ENCODE results near the gene VLDLR. TPM values are rescaled to one million over a fixed set of nuclear protein-coding genes. Genes with fewer than 3 reads are reported as not detected.

Gene VLDLR
- total RNA-seq, 4 donors from 2014 or later = 12.4 to 20.2 (median 15.7) TPM

DNA sequence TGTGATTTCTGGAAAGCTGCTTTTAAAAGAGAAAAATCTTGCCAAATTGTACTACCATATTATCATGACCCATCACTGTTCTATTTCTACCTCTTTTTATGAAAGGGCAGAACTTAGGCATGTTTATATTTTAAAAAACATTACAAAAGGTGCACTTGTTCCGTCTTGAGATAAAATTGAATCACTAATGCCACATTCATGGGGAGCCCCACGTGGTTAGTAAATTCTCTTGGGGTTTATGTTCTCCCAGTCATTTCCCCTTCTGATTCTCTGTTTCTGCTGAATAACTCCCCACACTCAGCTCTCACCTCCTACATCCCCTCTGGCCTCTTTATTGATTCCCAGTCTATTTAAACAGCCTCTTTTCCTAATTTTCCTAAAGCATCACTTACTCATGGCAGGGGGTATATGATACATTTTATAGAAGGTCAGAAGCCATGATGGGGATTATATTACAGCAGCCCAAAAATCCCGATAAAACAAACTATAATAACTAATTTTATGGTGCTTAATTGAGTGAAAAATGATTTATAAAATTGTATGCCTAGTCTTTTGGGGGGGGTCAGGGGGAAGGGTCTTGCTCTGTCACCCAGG is 19.7 kb upstream of the VLDLR start:
- H3K9me3 ChIP-seq = no peaks in the 10 kb centered on the region
- TF ChIP-seq POLR2A (IDR thresholded peaks at IDR 0.05) = no peak
- TF ChIP-seq, protein P1, sequence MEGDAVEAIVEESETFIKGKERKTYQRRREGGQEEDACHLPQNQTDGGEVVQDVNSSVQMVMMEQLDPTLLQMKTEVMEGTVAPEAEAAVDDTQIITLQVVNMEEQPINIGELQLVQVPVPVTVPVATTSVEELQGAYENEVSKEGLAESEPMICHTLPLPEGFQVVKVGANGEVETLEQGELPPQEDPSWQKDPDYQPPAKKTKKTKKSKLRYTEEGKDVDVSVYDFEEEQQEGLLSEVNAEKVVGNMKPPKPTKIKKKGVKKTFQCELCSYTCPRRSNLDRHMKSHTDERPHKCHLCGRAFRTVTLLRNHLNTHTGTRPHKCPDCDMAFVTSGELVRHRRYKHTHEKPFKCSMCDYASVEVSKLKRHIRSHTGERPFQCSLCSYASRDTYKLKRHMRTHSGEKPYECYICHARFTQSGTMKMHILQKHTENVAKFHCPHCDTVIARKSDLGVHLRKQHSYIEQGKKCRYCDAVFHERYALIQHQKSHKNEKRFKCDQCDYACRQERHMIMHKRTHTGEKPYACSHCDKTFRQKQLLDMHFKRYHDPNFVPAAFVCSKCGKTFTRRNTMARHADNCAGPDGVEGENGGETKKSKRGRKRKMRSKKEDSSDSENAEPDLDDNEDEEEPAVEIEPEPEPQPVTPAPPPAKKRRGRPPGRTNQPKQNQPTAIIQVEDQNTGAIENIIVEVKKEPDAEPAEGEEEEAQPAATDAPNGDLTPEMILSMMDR (IDR thresholded peaks at IDR 0.05) = no peak
- no peak overlapping the region for H3K4me3 ChIP-seq
- H3K36me3 ChIP-seq = no peaks in the 10 kb centered on the region
- H3K27ac ChIP-seq = no peak overlapping the region
- no peak for DNase-seq
- H3K27me3 ChIP-seq = no peaks in the 10 kb centered on the region
- WGBS, 2 donors = 58 to 63% methylated on average over 3 of the region's 3 CpGs
- intact Hi-C loops (cut with DNase I) = no loop called here
- H3K4me1 ChIP-seq = no peaks in the 10 kb centered on the region

DNA sequence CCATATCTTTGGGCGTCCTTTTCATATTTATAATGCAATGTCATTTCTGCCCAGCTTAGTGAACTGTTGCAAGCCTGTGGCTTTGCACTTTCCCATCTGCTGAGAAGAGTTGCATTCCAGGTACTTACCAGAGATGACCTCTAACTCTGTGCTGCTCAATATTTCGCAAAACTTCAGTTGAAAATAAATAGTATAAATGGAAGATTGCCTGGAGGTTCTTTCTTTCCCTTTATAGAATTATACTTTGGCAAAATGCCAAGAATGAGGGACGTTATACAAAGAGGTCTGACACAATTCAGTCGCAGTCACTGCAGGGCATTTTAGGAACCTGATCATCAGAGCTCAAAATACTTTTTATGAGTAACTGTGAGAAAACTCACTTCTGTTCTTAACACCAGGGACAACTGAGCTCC is 18.9 kb upstream of the VLDLR start:
- H3K9me3 ChIP-seq = no peaks in the 10 kb centered on the region
- no peaks in the 10 kb centered on the region for H3K4me1 ChIP-seq
- DNase-seq = no peak
- H3K36me3 ChIP-seq = no peaks in the 10 kb centered on the region
- no peaks in the 10 kb centered on the region for H3K27me3 ChIP-seq
- H3K4me3 ChIP-seq = no peak overlapping the region
- no peak overlapping the region for H3K27ac ChIP-seq
- WGBS, 2 donors = 15 to 20% methylated on average over 4 of the region's 4 CpGs
- TF ChIP-seq, protein P1 (IDR thresholded peaks at IDR 0.05) = no peak
- TF ChIP-seq POLR2A (IDR thresholded peaks at IDR 0.05) = no peak
- intact Hi-C loops (cut with DNase I) = no loop called here

DNA sequence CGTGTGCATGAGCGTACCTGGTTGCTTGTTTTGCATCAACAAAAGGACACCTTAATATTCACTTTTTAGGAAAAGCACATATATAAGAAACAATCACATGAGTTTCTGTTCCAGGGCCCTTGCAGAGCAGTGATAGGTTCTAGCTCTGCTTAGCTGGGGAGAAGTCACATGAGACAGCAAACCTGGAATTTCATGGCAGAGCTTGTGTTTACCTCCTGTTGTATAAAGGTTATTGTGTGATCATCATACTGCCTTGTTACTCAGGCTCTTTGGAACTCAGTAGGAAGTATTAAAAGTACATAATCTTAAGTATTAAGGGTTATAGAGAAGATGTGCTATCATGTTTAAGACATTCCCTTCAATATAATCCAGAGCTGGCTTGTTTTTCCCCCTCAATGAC is 18.0 kb upstream of the VLDLR start:
- no peak for DNase-seq
- H3K4me3 ChIP-seq = no peak overlapping the region

DNA sequence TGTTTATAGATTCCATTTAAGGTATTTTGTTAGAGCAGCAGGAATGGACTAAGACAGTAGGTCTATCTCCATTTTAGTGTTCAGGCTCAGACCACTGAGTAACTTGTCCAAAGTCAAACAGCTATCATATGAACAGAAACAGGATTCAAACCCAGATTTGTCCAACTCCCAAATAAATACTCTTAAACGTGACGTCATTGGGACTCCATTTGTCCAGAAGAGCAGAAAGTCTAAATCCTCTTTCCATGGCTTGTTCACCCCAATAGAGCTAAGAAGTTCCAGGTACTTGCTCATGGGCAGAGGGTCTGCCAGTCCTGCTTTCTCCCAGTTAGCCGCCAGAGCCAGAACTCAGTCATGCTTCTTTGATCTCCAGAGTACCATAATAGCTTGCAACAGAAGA is 16.3 kb upstream of the VLDLR start:
- intact Hi-C loops (cut with DNase I) = no loop called here
- WGBS, 2 donors = 82 to 97% methylated on average over 2 to 3 of the region's 3 CpGs
- no peaks in the 10 kb centered on the region for H3K36me3 ChIP-seq
- no peaks in the 10 kb centered on the region for H3K4me1 ChIP-seq
- no peak overlapping the region for H3K27ac ChIP-seq
- no peak for DNase-seq
- no peak overlapping the region for H3K4me3 ChIP-seq
- H3K9me3 ChIP-seq = no peaks in the 10 kb centered on the region
- TF ChIP-seq, protein P1 (IDR thresholded peaks at IDR 0.05) = no peak
- no peak for TF ChIP-seq POLR2A (IDR thresholded peaks at IDR 0.05)
- no peaks in the 10 kb centered on the region for H3K27me3 ChIP-seq

More for the DNA sequence above, 18.0 kb upstream of the VLDLR start:
- no peaks in the 10 kb centered on the region for H3K36me3 ChIP-seq
- 76 to 85% methylated on average over 2 of the region's 2 CpGs for WGBS, 2 donors
- intact Hi-C loops (cut with DNase I) = no loop called here
- no peak for TF ChIP-seq POLR2A (IDR thresholded peaks at IDR 0.05)
- TF ChIP-seq, protein P1 (IDR thresholded peaks at IDR 0.05) = no peak
- no peaks in the 10 kb centered on the region for H3K27me3 ChIP-seq
- no peaks in the 10 kb centered on the region for H3K4me1 ChIP-seq
- no peaks in the 10 kb centered on the region for H3K9me3 ChIP-seq
- no peak overlapping the region for H3K27ac ChIP-seq

DNA sequence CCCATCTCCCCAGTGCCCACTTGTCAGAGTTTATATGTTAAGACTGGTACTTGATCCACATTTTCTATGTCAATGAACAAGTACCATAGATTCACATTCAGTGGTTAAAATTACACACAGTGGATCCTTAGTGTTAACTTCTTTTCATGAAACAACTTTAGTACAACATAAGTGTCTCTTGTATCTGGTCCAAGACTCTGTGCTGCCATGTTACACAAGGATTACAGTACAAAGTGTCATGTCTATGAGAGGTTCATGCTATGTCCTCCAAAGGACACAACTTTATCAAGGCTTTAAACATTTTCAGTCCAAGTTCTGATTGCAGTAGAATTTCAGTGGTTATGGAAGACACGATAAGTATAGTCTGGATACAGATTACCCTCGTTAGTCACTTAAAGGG is 13.3 kb upstream of the VLDLR start:
- WGBS, 2 donors = 83 to 88% methylated on average over 2 of the region's 2 CpGs
- H3K27me3 ChIP-seq = no peaks in the 10 kb centered on the region
- H3K4me1 ChIP-seq = no peaks in the 10 kb centered on the region
- intact Hi-C loops (cut with DNase I) = no loop called here
- H3K9me3 ChIP-seq = no peaks in the 10 kb centered on the region
- H3K4me3 ChIP-seq = no peak overlapping the region
- TF ChIP-seq POLR2A (IDR thresholded peaks at IDR 0.05) = no peak
- TF ChIP-seq, protein P1 (IDR thresholded peaks at IDR 0.05) = no peak
- DNase-seq = no peak
- H3K36me3 ChIP-seq = no peaks in the 10 kb centered on the region
- no peak overlapping the region for H3K27ac ChIP-seq

Data from esophagus squamous epithelium (tissue), 5 donors.